ENCODE measurements around the gene NF1.

GRCh38 chr17:31355935-31356334, 261.2 kb downstream of the NF1 start:
- no peak for TF ChIP-seq EZH2 (IDR thresholded peaks at IDR 0.05)
- no peak for TF ChIP-seq POLR2AphosphoS5 (IDR thresholded peaks at IDR 0.05; ENCODE audit: borderline replicate concordance, low read depth, low read length)

Measured in SK-N-MC (cell line).